GM23248 (cell line): ENCODE results near the gene RER1.

Experiments used
- EZH2 ChIP-seq: fragments of 200-600 bp; sonication (generic); IDR thresholded peaks from 2 replicates; pipeline ENCODE4 v1.6.1; 2018; ENCODE audit warnings: antibody characterized with exemption, mild to moderate bottlenecking; ENCODE audit not compliant: insufficient read depth, poor library complexity, severe bottlenecking
- EZH2phosphoT487 ChIP-seq: fragments of 200-600 bp; sonication (generic); IDR thresholded peaks from 2 replicates; pipeline ENCODE4 v1.6.1; 2018; ENCODE audit warnings: antibody characterized with exemption, moderate library complexity, mild to moderate bottlenecking, low read depth; ENCODE audit not compliant: insufficient read depth

GRCh38 chr1:2425892-2426291 lies 34.3 kb downstream of the RER1 start:
- TF ChIP-seq EZH2, result no peak
- no peak for TF ChIP-seq EZH2phosphoT487
